B cell (primary cell): ENCODE measurements around the gene CILP2. TPM values are rescaled to one million over a fixed set of nuclear protein-coding genes. Genes with fewer than 3 reads are reported as not detected.

Experiments used
- ATAC-seq: fragments of 200-7000 bp; cut with Tn5 transposase; one replicate; pipeline ENCODE4 v1.10.0; 2021; ENCODE audit warnings: low read depth, mild to moderate bottlenecking, moderate number of reproducible peaks, moderate library complexity
- CTCF ChIA-PET: fragments of 350-600 bp; sonication (Branson Sonifier 250); formaldehyde crosslinking; loops from one replicate; lab custom pipeline; 2021; ENCODE audit warnings: antibody characterized with exemption, inconsistent platforms; lab: Charles Lee
- POLR2A ChIA-PET: fragments of 350-600 bp; sonication (Branson Sonifier 250); formaldehyde crosslinking; loops from one replicate; lab custom pipeline; 2021; ENCODE audit warnings: antibody characterized with exemption; lab: Charles Lee
- DNase-seq: peaks from one replicate; pipeline ENCODE4 v3.0.0; 2013
- H2AFZ ChIP-seq: 2 replicates; pipeline ENCODE4 v1.6.1; 2012; ENCODE audit warnings: mild to moderate bottlenecking, low read depth, low read length; ENCODE audit not compliant: insufficient read depth, poor library complexity, severe bottlenecking
- H3K27ac ChIP-seq, 2 donors: 1 replicate in 1 of 2; 2 replicates in 1 of 2; pipeline ENCODE4 v1.5.1; 2012 to 2013; ENCODE audit warnings: low read length in 2 of 2, mild to moderate bottlenecking in 2 of 2, moderate library complexity in 1 of 2
- H3K27me3 ChIP-seq, 4 experiments: fragments of 200-600 bp in 1 of 4; sonication (generic) in 1 of 4; replicated peaks in 1 of 4; 1 replicate in 2 of 4; 2 replicates in 2 of 4; pipeline versions ENCODE4 v1.6.1 to v1.7.0; 2013 to 2016; ENCODE audit warnings: low read length in 3 of 4, mild to moderate bottlenecking in 2 of 4, mixed read lengths in 1 of 4, moderate library complexity in 1 of 4; ENCODE audit not compliant: insufficient read depth in 4 of 4, control insufficient read depth in 3 of 4; ENCODE audit errors: control extremely low read depth in 1 of 4
- H3K36me3 ChIP-seq, 2 experiments: replicated peaks in 1 of 2; 1 replicate in 1 of 2; 2 replicates in 1 of 2; pipeline versions ENCODE4 v1.6.1 to v1.7.1; 2013; ENCODE audit warnings: low read length in 1 of 2; ENCODE audit not compliant: insufficient read depth in 2 of 2, control insufficient read depth in 1 of 2; ENCODE audit errors: control extremely low read depth in 1 of 2, extremely low read depth in 1 of 2
- H3K4me1 ChIP-seq, 2 donors: fragments of 200-600 bp in 1 of 2; sonication (generic) in 1 of 2; 1 replicate in 1 of 2; 2 replicates in 1 of 2; pipeline versions ENCODE4 v1.5.1 to v1.6.1; 2013 to 2017; ENCODE audit warnings: low read length in 2 of 2; ENCODE audit not compliant: control insufficient read depth in 2 of 2, insufficient read depth in 2 of 2
- H3K4me2 ChIP-seq: replicated peaks from 2 replicates; pipeline ENCODE3; 2012; ENCODE audit warnings: mild to moderate bottlenecking, low read depth, low read length; ENCODE audit not compliant: poor library complexity, severe bottlenecking
- H3K4me3 ChIP-seq, 5 experiments: fragments of 200-600 bp in 1 of 5; sonication (generic) in 1 of 5; 1 replicate in 3 of 5; 2 replicates in 2 of 5; pipeline versions ENCODE4 v1.5.1 to v1.7.0; 2011 to 2016; ENCODE audit warnings: low read length in 4 of 5, mild to moderate bottlenecking in 4 of 5, low read depth in 2 of 5, control low read depth in 1 of 5, moderate library complexity in 1 of 5; ENCODE audit not compliant: insufficient read depth in 1 of 5; ENCODE audit errors: control extremely low read depth in 1 of 5, extremely low read depth in 1 of 5
- H3K79me2 ChIP-seq: fragments of 200-600 bp; sonication (generic); one replicate; pipeline ENCODE4 v1.6.0; 2016; ENCODE audit warnings: low read length; ENCODE audit not compliant: control insufficient read depth, insufficient read depth
- H3K9ac ChIP-seq: fragments of 200-600 bp; sonication (generic); 2 replicates; pipeline ENCODE4 v1.6.1; 2017; ENCODE audit warnings: mild to moderate bottlenecking, low read length, moderate library complexity
- H3K9me3 ChIP-seq, 3 donors: one replicate each; pipeline versions ENCODE4 v1.6.1 to v1.7.1; 2013; ENCODE audit warnings: low read length in 2 of 3; ENCODE audit not compliant: control insufficient read depth in 2 of 3, insufficient read depth in 1 of 3; ENCODE audit errors: control extremely low read depth in 1 of 3
- H4K20me1 ChIP-seq: 2 replicates; pipeline ENCODE4 v1.6.0; 2012; ENCODE audit warnings: mild to moderate bottlenecking, low read length; ENCODE audit not compliant: insufficient read depth, control insufficient read depth, poor library complexity, severe bottlenecking
- H3K27ac Mint-ChIP-seq: one replicate; pipeline ENCODE4 v1.8.0; 2021; ENCODE audit warnings: mixed read lengths
- H3K27me3 Mint-ChIP-seq: one replicate; pipeline ENCODE4 v1.8.0; 2021; ENCODE audit warnings: mixed read lengths
- H3K4me1 Mint-ChIP-seq: one replicate; pipeline ENCODE4 v1.8.0; 2021; ENCODE audit warnings: mixed read lengths
- H3K4me3 Mint-ChIP-seq: one replicate; pipeline ENCODE4 v1.8.0; 2021; ENCODE audit warnings: mixed read lengths
- H3K9me3 Mint-ChIP-seq: one replicate; pipeline ENCODE4 v1.8.0; 2022; ENCODE audit warnings: mixed read lengths; ENCODE audit not compliant: insufficient read depth
- CTCF ChIP-seq: fragments of 200-600 bp; IDR thresholded peaks from one replicate; pipeline ENCODE4 v1.8.0; 2022; ENCODE audit warnings: antibody characterized with exemption, mild to moderate bottlenecking
- EZH2 ChIP-seq: IDR thresholded peaks from 2 replicates; pipeline ENCODE4 v1.6.1; 2012; ENCODE audit warnings: borderline replicate concordance, low read depth, mild to moderate bottlenecking, moderate library complexity, low read length; ENCODE audit not compliant: insufficient read depth, poor library complexity, severe bottlenecking
- WGBS: methylation state at CpG from one replicate; pipeline ENCODE4 v1.1.5; 2013; ENCODE audit warnings: missing lambda C conversion rate; ENCODE audit not compliant: insufficient coverage; 5-methylcytosine and 5-hydroxymethylcytosine counted together
- intact Hi-C: fragments of 100-400 bp; cut with micrococcal nuclease; formaldehyde crosslinking; loops from one replicate; pipeline ENCODE4 v1.10.0; 2022
- polyA plus RNA-seq: library from polyadenylated mRNA; depleted of rRNA; stranded (reverse); fragments of >200 nt; gene quantifications from 2 replicates; pipeline ENCODE4 v1.2.3, GENCODE V29; 2012
- total RNA-seq, 2 donors: library from RNA; stranded (reverse); fragments of 120-200 nt in 1 of 2; gene quantifications; 1 replicate in 1 of 2; 2 replicates in 1 of 2; pipeline versions ENCODE4 v1.2.3 to v1.2.4, GENCODE V29; 2013 to 2022

The CILP2 gene
- total and polyA plus RNA-seq, 2 donors (not counting 1 experiment from before 2014, with no cell fraction given) = 0.04 to 0.12 TPM

- ChIA-PET CTCF (interaction anchor here (0.8 to 2.8 kb wide), 5 partner anchors 20 to 219 kb away, joined by 3 to 8 read pairs (median 4); partner anchors contain the start of gene PBX4), POLR2A (no interaction called here)
- H3K4me1 Mint-ChIP-seq = no peaks in the 10 kb centered on the region
- Histone ChIP-seq H3K4me2 (no peak overlapping the region), H3K36me3 (no peaks in the 10 kb centered on the region), H3K9ac (no peak overlapping the region), H3K27ac (no peak overlapping the region), H3K4me3 (no peak overlapping the region), H3K79me2 (no peaks in the 10 kb centered on the region), H4K20me1 (no peaks in the 10 kb centered on the region), H3K27me3 (peaks cover 0 to 7% (median 0%) of the 10 kb centered on the region in 4 experiments), H3K4me1 (peaks cover 0 to 2% of the 10 kb centered on the region in 2 donors), H2AFZ (no peak overlapping the region), H3K9me3 (peaks cover 0 to 11% (median 0%) of the 10 kb centered on the region in 3 donors)
- DNase-seq (no peak), ATAC-seq (peak; percentile 31)
- no peaks in the 10 kb centered on the region for H3K9me3 Mint-ChIP-seq
- peak; percentile 61 for TF ChIP-seq CTCF
- no peak for TF ChIP-seq EZH2
- H3K4me3 Mint-ChIP-seq = no peak overlapping the region
- H3K27me3 Mint-ChIP-seq = peaks cover 8% of the 10 kb centered on the region
- H3K27ac Mint-ChIP-seq = no peak overlapping the region
- WGBS = 67% methylated on average over 6 of the region's 6 CpGs
- intact Hi-C loops = no loop called here
These were observed 14.7 kb downstream of the CILP2 start for GRCh38 chr19:19552798-19553197.

- Histone ChIP-seq H3K36me3 (no peaks in the 10 kb centered on the region), H3K27me3 (peaks cover 0 to 7% (median 0%) of the 10 kb centered on the region in 4 experiments), H3K27ac (no peak overlapping the region), H3K79me2 (no peaks in the 10 kb centered on the region), H2AFZ (no peak overlapping the region), H3K9me3 (peaks cover 0 to 11% (median 0%) of the 10 kb centered on the region in 3 donors), H4K20me1 (no peaks in the 10 kb centered on the region), H3K4me2 (no peak overlapping the region), H3K4me1 (peaks cover 0 to 2% of the 10 kb centered on the region in 2 donors), H3K9ac (no peak overlapping the region), H3K4me3 (no peak overlapping the region)
- WGBS = 92% methylated on average over 7 of the region's 10 CpGs
- CTCF ChIA-PET = interaction anchor here (0.6 to 1.6 kb wide), 10 partner anchors 12 to 139 kb away, joined by 3 to 17 read pairs (median 5); no protein-coding TSS in a partner anchor
- ATAC-seq (no peak), DNase-seq (no peak)
- no peaks in the 10 kb centered on the region for H3K4me1 Mint-ChIP-seq
- intact Hi-C loops = no loop called here
- H3K9me3 Mint-ChIP-seq = no peaks in the 10 kb centered on the region
- no peak for TF ChIP-seq CTCF
- no peak for TF ChIP-seq EZH2
- H3K4me3 Mint-ChIP-seq = no peak overlapping the region
- POLR2A ChIA-PET = no interaction called here
- H3K27ac Mint-ChIP-seq = no peak overlapping the region
- H3K27me3 Mint-ChIP-seq = peaks cover 8% of the 10 kb centered on the region
These were observed 15.6 kb downstream of the CILP2 start for GRCh38 chr19:19553670-19554069.
